ENCODE measurements around the gene CCP110. TPM values are rescaled to one million over a fixed set of nuclear protein-coding genes. Genes with fewer than 3 reads are reported as not detected.

Gene CCP110
- total RNA-seq, 1 donor, result 15.1 TPM

Other genes starting within 250 kb of the CCP110 start
- not detected in 2 replicates for gene CLEC19A, start 238.2 kb upstream of the CCP110 start, total RNA-seq
- not detected in 2 replicates for gene TMC5, start 106.1 kb upstream of the CCP110 start, total RNA-seq
- 71.8 and 107 TPM in 2 replicates for gene GDE1, start 1.8 kb upstream of the CCP110 start, total RNA-seq
- 65.1 and 67.4 TPM in 2 replicates for gene VPS35L, start 31.8 kb downstream of the CCP110 start, total RNA-seq
- gene KNOP1, start 194.3 kb downstream of the CCP110 start, total RNA-seq, result 16.8 and 17.3 TPM in 2 replicates
- 5.2 and 13.4 TPM in 2 replicates for gene IQCK, start 194.3 kb downstream of the CCP110 start, total RNA-seq